ENCODE results near the gene IFT88. TPM values are rescaled to one million over a fixed set of nuclear protein-coding genes. Genes with fewer than 3 reads are reported as not detected.

The IFT88 gene
- total RNA-seq, 1 donor from 2014 or later = 29.4 TPM

DNA sequence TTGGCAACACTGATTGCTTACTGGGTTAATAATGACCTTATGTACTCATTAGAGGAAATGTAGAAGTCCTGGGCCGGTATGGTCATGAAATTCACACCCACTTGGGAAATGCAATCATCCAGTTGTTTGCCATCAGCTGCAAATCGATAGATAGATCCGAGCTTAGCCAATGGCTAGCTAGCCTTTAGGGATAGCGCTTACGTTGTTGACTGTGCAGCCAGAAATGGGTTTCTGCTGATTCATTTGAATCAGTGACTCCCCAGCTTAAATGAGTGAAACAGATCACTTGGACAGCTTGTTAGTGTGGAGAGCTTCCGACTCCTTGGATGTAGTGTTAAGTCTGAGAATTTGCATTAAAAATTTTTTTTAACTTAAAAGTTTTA is 148.4 kb downstream of the IFT88 start:
- H3K36me3 Mint-ChIP-seq (ENCODE audit: insufficient read depth) = no peaks in the 10 kb centered on the region
- TF ChIP-seq, protein P1, sequence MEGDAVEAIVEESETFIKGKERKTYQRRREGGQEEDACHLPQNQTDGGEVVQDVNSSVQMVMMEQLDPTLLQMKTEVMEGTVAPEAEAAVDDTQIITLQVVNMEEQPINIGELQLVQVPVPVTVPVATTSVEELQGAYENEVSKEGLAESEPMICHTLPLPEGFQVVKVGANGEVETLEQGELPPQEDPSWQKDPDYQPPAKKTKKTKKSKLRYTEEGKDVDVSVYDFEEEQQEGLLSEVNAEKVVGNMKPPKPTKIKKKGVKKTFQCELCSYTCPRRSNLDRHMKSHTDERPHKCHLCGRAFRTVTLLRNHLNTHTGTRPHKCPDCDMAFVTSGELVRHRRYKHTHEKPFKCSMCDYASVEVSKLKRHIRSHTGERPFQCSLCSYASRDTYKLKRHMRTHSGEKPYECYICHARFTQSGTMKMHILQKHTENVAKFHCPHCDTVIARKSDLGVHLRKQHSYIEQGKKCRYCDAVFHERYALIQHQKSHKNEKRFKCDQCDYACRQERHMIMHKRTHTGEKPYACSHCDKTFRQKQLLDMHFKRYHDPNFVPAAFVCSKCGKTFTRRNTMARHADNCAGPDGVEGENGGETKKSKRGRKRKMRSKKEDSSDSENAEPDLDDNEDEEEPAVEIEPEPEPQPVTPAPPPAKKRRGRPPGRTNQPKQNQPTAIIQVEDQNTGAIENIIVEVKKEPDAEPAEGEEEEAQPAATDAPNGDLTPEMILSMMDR (IDR thresholded peaks at IDR 0.05; ENCODE audit: unreplicated experiment) = no peak

DNA sequence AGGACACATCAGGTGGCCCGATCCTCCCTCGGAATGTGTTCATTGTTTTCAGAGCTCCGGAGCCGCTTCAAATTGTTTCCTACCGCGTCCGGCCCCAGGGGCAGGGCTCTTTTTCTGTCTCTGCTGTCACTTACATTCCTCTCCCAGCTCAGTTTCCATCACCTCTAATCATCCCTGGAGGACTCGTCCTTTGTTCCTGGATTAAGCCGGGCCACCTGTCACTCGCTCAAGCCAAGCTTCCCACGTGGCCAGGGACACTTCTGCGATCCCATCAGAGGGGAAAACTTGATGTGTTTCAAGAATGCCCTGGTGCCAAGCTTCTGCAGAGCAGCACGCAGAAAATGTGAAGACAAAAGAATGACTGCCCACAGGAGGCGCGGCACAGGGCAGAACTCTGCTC is 150.0 kb downstream of the IFT88 start:
- Mint-ChIP-seq H3K36me3 (ENCODE audit: insufficient read depth) (no peaks in the 10 kb centered on the region), H3K27ac (no peak overlapping the region), H3K9me3 (ENCODE audit: low read depth) (no peaks in the 10 kb centered on the region), H3K4me1 (ENCODE audit: low read depth) (peaks cover 2% of the 10 kb centered on the region), H3K27me3 (peaks cover 20% of the 10 kb centered on the region), H3K4me3 (ENCODE audit: low read depth) (no peak overlapping the region)
- DNase-seq (ENCODE audit: low spot score, unreplicated experiment) = no peak
- TF ChIP-seq, protein P1 (IDR thresholded peaks at IDR 0.05; ENCODE audit: unreplicated experiment) = no peak

More for the DNA sequence above, 148.4 kb downstream of the IFT88 start:
- H3K27me3 Mint-ChIP-seq = peaks cover 19% of the 10 kb centered on the region
- H3K4me3 Mint-ChIP-seq (ENCODE audit: low read depth) = no peak overlapping the region
- H3K4me1 Mint-ChIP-seq (ENCODE audit: low read depth) = peaks cover 2% of the 10 kb centered on the region
- DNase-seq (ENCODE audit: low spot score, unreplicated experiment) = no peak
- no peak overlapping the region for H3K27ac Mint-ChIP-seq
- no peaks in the 10 kb centered on the region for H3K9me3 Mint-ChIP-seq (ENCODE audit: low read depth)

DNA sequence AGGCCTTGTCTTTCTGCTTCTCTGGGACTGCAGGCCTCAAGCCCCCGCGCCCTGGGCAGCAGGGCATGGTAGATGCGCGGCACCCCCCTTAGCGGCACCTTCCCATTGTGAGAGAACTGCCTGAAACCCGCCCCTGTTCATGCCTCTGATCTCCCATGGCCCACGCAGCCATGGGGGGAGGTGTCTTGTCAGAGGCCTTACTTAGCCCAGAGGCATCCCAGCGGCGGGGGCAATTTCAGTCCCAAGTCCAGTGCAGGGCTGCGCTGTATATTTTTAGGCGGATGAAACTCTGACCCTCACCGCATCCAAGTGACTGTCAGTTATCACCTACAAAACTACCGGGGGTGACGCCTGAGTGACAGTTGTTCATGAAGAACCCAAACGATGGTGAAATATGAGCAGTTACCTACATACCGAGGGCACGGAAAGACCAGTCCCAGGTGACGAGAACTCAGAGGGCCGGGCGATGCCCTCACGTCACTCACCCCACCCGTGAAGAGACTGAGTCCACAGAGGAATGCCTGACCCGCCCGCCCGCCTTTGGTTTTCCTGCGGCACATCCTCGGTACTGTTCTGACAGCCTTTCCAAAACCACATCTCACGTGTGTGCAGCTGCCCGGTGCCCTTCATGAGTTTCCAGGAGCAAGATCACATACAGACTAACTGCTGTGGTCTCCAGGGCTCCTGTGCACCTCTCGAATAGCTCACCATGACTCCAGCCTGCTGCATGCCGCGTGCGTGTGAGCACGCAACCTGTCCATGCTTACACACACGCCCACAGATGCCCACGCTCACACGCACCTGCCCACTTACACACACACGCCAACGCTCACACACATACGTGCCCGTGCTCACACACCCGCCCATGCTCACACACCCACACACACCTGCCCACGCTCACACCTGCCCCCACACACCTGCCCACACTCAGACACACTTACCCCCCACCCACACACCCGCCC is 150.9 kb downstream of the IFT88 start:
- TF ChIP-seq, protein P1 (IDR thresholded peaks at IDR 0.05; ENCODE audit: unreplicated experiment) = no peak
- no peak overlapping the region for H3K27ac Mint-ChIP-seq
- H3K4me3 Mint-ChIP-seq (ENCODE audit: low read depth) = no peak overlapping the region
- H3K27me3 Mint-ChIP-seq = peaks cover 28% of the 10 kb centered on the region
- H3K9me3 Mint-ChIP-seq (ENCODE audit: low read depth) = no peaks in the 10 kb centered on the region
- H3K36me3 Mint-ChIP-seq (ENCODE audit: insufficient read depth) = no peaks in the 10 kb centered on the region
- DNase-seq (ENCODE audit: low spot score, unreplicated experiment) = no peak
- peaks cover 2% of the 10 kb centered on the region for H3K4me1 Mint-ChIP-seq (ENCODE audit: low read depth)

DNA sequence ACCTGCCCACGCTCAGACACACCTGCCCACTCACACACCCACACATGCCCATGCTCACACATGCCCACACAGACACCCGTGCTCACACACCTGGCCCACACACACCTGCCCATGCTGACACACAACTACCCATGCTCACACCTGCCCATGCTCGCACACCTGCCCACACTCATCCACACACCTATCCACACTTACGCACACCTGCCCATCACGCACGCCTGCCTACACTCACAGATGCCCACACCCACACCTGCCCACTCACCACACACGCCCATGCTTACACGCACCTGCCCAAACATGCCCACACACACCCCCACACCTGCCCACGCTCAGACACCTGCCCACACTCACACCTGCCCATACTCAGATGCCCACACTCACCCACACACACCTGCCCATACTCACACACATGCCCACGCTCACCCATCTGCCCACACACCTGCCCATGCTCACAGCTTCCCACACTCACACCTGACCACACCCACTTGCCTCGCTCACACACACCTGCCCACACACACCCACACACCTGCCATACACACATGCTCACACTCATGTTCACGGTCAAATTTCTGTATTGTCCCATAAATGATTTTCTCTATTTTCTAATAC is 152.1 kb downstream of the IFT88 start:
- Mint-ChIP-seq H3K4me1 (ENCODE audit: low read depth) (no peaks in the 10 kb centered on the region), H3K27ac (no peak overlapping the region), H3K36me3 (ENCODE audit: insufficient read depth) (no peaks in the 10 kb centered on the region), H3K4me3 (ENCODE audit: low read depth) (no peak overlapping the region), H3K9me3 (ENCODE audit: low read depth) (no peaks in the 10 kb centered on the region), H3K27me3 (peaks cover 26% of the 10 kb centered on the region)
- no peak for DNase-seq (ENCODE audit: low spot score, unreplicated experiment)
- TF ChIP-seq, protein P1 (IDR thresholded peaks at IDR 0.05; ENCODE audit: unreplicated experiment) = no peak

DNA sequence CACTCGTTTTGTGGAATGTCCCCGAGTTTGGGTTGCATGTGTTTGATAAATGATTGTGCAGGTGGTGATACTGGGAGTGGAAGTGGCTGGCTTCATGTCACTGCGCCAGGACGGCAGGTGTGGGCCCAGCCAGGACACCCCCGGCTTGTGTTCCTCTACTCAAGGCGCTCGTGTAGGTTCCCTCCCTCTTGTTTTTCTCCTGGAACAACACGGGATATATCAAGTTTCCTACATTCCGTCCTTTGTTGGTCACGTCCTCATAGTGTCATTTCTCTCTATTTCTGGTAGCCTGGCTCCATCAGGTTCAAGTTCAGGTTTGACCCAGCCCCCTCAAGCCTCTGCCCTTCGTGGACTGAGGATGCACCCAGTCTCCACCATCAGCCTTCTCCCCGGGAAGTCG is 152.8 kb downstream of the IFT88 start:
- TF ChIP-seq, protein P1 (IDR thresholded peaks at IDR 0.05; ENCODE audit: unreplicated experiment) = no peak
- no peak overlapping the region for H3K27ac Mint-ChIP-seq

More for the DNA sequence above, 152.8 kb downstream of the IFT88 start:
- Mint-ChIP-seq H3K9me3 (ENCODE audit: low read depth) (no peaks in the 10 kb centered on the region), H3K4me1 (ENCODE audit: low read depth) (no peaks in the 10 kb centered on the region), H3K36me3 (ENCODE audit: insufficient read depth) (no peaks in the 10 kb centered on the region), H3K27me3 (peaks cover 23% of the 10 kb centered on the region), H3K4me3 (ENCODE audit: low read depth) (no peak overlapping the region)
- DNase-seq (ENCODE audit: low spot score, unreplicated experiment) = no peak
